Neural cell (in vitro differentiated cells): ENCODE data around the gene DIPK1C.

ENCODE experiments used
- EZH2 ChIP-seq: fragments of 200-600, 300-800 bp; shearing (Covaris generic), sonication (generic); IDR thresholded peaks from 2 replicates; pipeline ENCODE4 v1.6.1; 2014; ENCODE audit warnings: antibody characterized with exemption, low read length, borderline replicate concordance, mild to moderate bottlenecking; ENCODE audit not compliant: insufficient read depth, poor library complexity, severe bottlenecking
- POLR2AphosphoS5 ChIP-seq: IDR thresholded peaks from 2 replicates; pipeline ENCODE4 v1.6.1; 2012
- SMC3 ChIP-seq: fragments of 450-650 bp; conservative IDR thresholded peaks from 2 replicates; pipeline ENCODE4 v1.6.1; 2014; ENCODE audit warnings: antibody characterized with exemption, mild to moderate bottlenecking, moderate library complexity; ENCODE audit not compliant: poor library complexity
- TF ChIP-seq, protein P1 (sequence below): fragments of 450-650 bp; IDR thresholded peaks from 2 replicates; pipeline ENCODE4 v1.5.1; 2014; ENCODE audit warnings: antibody characterized with exemption, mild to moderate bottlenecking, moderate library complexity; ENCODE audit not compliant: poor library complexity, severe bottlenecking

DNA sequence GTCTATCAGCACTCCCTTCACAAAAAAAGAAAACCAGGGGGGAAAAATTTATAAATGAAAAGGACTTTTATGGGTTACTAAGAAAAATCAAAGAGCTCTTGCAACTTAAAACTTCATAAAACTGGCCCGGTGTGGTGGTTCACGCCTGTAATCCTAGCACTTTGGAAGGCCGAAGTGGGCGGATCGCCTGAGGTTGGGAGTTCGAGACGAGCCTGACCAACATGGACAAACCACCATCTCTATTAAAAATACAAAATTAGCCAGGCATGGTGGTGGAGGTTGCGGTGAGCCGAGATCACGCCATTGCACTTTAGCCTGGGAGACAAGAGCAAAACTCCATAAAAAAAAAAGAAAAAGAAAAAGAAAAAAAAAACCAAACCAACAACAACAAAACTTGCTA lies 1.7 kb downstream of the DIPK1C start:
- TF ChIP-seq, protein P1, sequence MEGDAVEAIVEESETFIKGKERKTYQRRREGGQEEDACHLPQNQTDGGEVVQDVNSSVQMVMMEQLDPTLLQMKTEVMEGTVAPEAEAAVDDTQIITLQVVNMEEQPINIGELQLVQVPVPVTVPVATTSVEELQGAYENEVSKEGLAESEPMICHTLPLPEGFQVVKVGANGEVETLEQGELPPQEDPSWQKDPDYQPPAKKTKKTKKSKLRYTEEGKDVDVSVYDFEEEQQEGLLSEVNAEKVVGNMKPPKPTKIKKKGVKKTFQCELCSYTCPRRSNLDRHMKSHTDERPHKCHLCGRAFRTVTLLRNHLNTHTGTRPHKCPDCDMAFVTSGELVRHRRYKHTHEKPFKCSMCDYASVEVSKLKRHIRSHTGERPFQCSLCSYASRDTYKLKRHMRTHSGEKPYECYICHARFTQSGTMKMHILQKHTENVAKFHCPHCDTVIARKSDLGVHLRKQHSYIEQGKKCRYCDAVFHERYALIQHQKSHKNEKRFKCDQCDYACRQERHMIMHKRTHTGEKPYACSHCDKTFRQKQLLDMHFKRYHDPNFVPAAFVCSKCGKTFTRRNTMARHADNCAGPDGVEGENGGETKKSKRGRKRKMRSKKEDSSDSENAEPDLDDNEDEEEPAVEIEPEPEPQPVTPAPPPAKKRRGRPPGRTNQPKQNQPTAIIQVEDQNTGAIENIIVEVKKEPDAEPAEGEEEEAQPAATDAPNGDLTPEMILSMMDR: no peak
- TF ChIP-seq SMC3: no peak
- TF ChIP-seq EZH2: no peak
- TF ChIP-seq POLR2AphosphoS5: no peak
